HG03469 (cell line): Measurements from ENCODE around the gene TTC12.

Source experiments
- ATAC-seq: cut with Tn5 transposase; IDR thresholded peaks from one replicate; pipeline ENCODE4 v1.9.1; 2021; ENCODE audit warnings: mild to moderate bottlenecking, moderate library complexity, moderate number of reproducible peaks; ENCODE audit not compliant: unreplicated experiment

The TTC12 gene

GRCh38 chr11:113324250-113324649 is 9.9 kb downstream of the TTC12 start:
- no peak for ATAC-seq

GRCh38 chr11:113329725-113330124 is 15.3 kb downstream of the TTC12 start:
- no peak for ATAC-seq

GRCh38 chr11:113331441-113331840 is 17.1 kb downstream of the TTC12 start:
- ATAC-seq, result no peak

- no peak for ATAC-seq
These were observed 17.6 kb downstream of the TTC12 start for GRCh38 chr11:113332023-113332422.

GRCh38 chr11:113332638-113333329 is 18.4 kb downstream of the TTC12 start:
- ATAC-seq, result no peak

- ATAC-seq, result no peak
These were observed 19.8 kb downstream of the TTC12 start for GRCh38 chr11:113334183-113334582.

GRCh38 chr11:113338730-113339129 is 24.3 kb downstream of the TTC12 start:
- ATAC-seq, result no peak

GRCh38 chr11:113339929-113340589 is 25.7 kb downstream of the TTC12 start:
- ATAC-seq, result no peak

- ATAC-seq, result no peak
These were observed 27.2 kb downstream of the TTC12 start for GRCh38 chr11:113341388-113342165.

GRCh38 chr11:113345978-113346377 is 31.6 kb downstream of the TTC12 start:
- ATAC-seq, result no peak

GRCh38 chr11:113349528-113349927 is 35.1 kb downstream of the TTC12 start:
- no peak for ATAC-seq

GRCh38 chr11:113350336-113351067 is 36.1 kb downstream of the TTC12 start:
- ATAC-seq, result no peak

- ATAC-seq, result no peak
These were observed 36.7 kb downstream of the TTC12 start for GRCh38 chr11:113351068-113351450.

GRCh38 chr11:113351480-113351879 is 37.1 kb downstream of the TTC12 start:
- ATAC-seq, result no peak

- ATAC-seq, result no peak
These were observed 41.8 kb downstream of the TTC12 start for GRCh38 chr11:113356203-113356602.

- ATAC-seq, result no peak
These were observed 49.0 kb downstream of the TTC12 start for GRCh38 chr11:113363406-113363805.

GRCh38 chr11:113363996-113364641 is 49.7 kb downstream of the TTC12 start:
- ATAC-seq, result no peak

GRCh38 chr11:113365895-113366294 is 51.5 kb downstream of the TTC12 start:
- no peak for ATAC-seq

- ATAC-seq, result no peak
These were observed 55.0 kb downstream of the TTC12 start for GRCh38 chr11:113369411-113369810.

- no peak for ATAC-seq
These were observed 56.3 kb downstream of the TTC12 start for GRCh38 chr11:113370634-113371033.

GRCh38 chr11:113372309-113372708 is 57.9 kb downstream of the TTC12 start:
- no peak for ATAC-seq
